GM19328 (cell line): ENCODE results near the gene DUSP22.
"Not testable (repeated sequence)": the region's sequence is repeated elsewhere in the genome, so short reads cannot be mapped to it uniquely, and the experiment has no call there.

Experiments used
- ATAC-seq: cut with Tn5 transposase; IDR thresholded peaks from one replicate; pipeline ENCODE4 v1.9.1; 2021; ENCODE audit warnings: mild to moderate bottlenecking, moderate library complexity; ENCODE audit not compliant: unreplicated experiment

Gene DUSP22

DNA sequence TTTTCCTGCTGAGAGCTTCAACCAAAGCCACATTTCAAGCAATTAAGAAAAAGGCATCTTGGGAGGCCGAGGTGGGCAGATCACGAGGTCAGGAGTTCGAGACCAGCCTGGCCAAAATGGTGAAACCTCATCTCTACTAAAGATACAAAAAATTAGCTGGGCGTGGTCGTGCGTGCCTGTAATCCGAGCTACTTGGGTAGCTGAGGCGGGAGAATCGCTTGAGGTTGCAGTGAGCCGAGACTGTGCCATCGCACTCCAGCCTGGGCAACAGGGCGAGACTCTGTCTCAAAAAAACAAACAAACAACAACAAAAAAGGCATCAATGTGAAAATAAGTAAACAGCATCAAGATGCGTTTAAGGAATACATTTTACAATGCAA is 85.3 kb downstream of the DUSP22 start:
- ATAC-seq = not testable (repeated sequence)

DNA sequence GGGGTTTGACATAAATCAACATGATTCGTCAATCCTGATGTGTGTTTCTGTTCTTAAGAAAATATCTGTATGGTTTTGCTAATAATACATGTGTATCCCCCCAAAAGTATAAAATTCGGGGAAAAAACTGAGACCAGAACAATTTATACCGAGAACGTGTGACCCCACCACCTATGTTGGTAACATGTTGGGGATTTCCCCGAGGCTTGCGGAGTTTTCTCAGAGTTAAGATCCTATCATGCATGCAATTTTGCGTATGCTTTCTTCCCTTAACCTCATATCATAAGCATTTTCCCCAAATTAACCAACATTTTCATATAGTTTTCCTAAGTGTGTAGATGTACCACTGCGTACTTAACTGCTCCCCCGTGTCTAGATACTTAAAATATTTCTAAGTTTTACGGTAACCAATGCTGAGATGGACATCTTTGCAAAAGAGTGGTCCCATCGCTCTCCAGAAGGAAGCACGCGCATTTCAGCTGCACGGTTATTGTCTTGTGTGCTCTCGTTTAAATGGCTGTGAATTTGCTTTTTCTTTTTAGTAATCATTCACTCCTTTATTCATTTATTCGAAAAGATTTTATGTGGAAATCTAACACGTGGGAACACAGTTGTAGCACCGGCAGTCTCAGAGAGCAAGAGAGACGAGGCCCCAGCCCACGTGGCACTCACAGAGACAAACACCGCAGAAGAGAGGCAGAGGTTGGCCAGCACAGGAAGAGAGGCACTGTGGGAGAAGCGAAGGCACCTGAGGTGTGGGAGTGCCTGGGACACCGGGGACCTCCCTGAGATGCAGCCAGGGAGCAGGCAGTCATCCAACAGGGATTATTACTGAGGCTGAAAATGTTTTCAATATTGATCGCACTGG is 86.0 kb downstream of the DUSP22 start:
- ATAC-seq = no peak

DNA sequence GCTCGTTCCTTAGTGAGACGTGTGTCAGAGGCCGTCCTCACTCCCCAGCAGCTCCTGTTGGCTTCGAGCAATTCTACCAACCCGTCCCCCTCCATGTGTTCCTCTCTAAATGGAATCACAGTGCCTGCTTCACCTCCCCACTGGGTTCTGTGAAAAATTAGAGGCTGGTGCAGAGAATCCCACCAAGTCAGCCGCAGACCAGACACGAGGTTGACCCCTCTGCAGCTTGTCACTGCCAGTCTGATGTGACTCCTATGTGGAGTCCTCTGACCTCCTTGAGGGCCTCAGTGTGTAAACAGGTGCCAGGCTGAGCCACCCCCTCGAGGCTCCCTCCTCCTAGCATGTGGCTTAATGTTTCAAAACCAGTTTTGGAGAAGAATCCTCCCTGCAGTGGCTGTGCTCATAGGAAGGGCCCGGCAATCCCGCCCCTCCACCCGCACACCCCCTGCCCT is 86.7 kb downstream of the DUSP22 start:
- no peak for ATAC-seq

DNA sequence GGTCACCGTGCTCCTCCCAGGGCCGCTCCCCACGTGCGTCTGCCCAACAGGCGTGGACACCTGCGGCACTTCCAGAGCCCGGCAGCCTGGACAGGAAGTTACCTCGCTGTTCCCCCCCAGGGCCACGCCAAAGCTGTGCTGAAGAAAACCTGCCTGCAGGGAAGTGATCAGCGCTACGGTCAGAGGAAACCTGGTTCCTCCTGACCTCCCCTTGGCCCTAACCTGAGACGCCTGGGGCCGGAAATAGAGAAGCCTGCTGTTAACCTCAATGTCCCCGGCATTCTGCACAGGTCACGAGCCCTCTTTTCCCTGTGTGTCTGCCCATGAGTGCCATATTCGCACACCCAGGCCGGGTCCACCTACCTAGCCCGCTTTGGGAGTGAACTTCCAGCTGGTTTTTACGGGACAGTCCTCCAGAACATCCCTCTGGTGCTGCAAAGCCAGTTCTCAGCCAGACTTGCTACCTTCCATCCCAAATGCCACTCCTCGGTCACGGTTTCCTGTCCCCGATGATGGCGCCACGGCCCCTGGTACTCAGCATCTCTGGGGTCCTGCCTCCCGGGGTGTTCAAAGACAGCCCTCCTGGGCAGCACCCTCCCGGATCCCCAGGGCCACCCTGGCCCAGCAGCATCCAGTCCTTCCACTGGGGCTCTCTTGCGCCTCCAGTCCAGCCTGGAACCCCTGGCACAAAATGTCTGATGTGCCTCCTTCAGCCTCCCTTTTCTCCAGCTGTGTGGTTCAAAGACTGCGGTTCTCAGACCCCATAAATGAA is 87.3 kb downstream of the DUSP22 start:
- ATAC-seq = no peak

DNA sequence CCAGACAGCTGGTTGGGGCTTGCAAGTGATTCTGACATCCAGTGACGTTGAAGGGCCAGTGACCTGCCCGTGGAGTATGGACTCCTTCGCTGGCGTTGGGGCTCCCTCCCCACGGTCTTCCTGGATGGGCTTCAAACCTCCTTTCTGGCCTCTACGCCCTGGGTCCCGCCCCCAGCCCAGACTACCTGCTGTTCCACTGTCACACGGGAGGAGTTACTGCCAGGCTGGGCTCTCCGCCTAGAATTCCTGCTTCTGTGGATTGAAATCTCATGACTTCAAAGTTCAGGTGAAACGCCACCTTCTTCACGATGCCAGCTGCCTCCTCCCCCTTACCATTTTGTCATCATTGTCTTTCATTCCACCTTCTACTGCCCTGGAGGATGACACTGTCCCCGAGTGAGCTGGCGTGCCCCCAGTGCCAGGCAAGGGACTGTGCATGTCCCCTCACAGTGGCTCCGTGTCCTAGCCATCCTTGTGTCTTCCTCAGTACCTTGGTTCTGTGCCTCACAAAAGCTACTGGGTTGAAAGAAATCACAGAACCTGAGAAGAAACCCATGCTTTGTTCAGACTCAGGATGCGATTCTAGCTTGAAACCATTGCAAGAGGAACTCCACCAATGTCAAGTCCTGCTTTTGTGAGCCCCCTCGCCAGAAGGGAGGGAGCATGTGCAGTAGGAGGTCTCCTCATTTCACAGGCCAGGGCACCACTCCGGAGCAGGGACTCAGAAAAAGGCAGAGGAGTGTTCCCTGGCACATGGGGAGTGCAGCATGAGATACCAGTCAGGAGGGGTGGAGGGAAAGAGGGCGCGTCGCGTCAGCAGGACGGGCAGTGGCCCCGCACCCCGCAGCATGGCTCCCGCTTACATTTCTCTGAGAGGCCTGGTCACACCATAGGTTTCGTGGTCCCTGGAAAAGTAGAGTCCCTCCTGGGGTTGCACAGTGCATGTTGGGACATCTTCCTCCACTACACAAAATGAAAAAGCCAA is 88.2 kb downstream of the DUSP22 start:
- no peak for ATAC-seq

DNA sequence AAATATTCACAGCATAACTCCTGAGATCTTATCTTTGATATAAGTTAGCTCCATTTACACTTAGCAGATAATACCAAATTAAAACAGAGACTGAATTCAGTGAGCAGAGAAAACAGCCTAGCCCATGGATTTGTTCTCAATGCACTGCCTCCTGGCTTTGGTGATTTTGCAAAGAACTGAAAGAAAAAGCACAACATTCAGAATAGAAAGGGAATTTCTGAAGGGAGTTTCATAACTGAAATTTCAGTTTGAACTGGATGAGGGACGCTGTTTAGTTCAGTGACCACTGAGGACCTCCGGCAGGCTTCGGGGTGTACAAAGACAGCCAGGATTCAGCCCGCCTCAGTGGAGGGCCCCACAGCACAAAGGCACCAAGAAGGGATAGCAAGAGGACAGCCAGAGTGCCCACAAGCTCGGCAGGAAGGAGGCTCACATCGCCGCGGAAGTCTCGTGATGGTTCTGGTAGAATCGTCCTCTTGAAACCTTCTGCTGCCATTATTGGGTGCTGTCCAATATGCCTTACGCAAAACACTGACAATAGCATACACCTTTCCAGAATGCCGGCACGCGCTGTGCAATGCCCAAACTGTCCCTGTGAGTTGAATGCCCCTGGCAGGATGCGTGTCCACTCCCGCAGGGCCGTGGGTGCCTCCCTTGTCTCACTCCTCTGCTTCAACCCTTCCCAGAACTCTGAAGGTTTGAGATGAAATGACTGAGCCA is 89.6 kb downstream of the DUSP22 start:
- ATAC-seq = no peak

DNA sequence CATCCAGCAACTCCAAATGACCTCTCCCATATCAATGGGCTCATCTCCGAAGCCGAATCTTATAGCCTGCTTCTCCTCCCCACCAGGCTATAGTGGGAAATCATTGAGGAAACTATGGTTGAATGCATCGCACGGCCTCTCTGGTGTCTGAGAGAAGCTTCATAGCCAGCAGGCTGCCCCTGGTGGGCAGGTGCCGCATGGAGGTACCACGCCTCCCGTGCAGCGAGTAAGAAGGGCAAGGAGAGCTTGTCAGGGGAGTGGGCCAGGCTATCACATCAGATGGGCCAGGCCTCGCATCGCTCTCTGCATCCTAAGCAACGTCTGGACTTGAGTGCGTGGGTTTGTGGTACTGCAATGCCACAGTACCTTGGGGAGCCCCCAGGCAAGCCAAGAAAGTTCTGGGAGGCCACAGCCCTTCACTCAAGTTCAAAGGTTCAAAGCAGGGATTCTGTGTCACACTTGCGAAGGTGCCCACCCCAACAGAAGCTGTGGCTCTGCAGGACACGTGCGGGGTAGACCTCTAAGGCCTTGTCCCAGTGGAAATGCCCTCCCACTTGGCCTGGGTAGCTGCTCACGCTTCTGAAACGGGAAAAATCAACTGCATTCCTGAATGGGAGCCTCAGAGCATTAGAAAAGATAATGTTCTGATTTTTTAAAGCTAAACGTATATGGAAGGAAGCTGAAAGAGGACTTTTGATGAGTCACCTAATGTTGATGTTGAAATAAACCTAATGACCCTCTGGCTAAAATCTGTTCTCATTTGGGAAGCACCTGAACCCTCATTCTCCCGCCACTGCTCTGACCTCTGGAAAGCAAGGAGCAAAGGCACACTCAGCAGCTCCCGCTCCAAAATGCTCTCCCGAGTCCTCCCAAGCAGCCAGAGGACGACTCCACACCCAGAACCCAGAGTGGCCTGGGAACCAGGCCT is 90.9 kb downstream of the DUSP22 start:
- ATAC-seq = no peak

DNA sequence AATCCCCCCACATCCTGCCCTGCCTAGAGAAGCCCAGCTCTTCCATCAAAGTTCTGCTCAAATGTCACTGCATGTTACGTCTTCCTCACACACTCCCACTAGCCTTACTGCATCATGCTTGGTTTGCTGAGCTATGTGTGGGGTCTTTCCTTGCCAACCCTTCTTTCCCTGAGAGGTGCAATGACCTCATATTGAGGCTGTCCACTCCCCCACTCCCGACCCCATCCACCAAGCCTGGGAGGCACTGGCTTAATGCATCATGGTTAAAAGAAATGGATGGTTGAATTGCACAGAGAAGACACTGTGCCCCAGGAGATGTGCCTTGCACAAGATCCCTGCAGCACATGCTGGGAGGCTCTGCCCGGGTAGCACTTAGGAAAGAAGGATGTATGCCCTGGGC is 91.6 kb downstream of the DUSP22 start:
- no peak for ATAC-seq

DNA sequence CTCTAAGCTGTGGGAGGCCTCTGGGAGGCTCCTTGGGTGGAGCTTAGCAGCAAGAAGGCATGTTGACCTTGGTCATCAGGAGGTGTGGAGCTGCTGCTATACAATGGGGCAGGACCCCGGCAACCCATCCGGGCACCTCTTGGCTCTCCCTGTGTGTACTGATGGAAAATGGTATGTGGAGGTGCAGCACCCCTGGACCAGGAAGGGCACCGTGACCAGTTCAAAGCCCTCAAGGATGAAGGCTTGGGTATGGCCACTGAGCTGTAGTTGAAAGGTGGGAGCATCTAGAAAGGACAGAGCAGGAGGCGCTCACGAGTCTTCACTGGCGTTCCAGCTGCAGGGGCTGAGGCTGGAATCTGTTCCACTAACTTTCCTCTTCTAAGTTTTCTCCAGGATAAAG is 92.6 kb downstream of the DUSP22 start:
- ATAC-seq = no peak

DNA sequence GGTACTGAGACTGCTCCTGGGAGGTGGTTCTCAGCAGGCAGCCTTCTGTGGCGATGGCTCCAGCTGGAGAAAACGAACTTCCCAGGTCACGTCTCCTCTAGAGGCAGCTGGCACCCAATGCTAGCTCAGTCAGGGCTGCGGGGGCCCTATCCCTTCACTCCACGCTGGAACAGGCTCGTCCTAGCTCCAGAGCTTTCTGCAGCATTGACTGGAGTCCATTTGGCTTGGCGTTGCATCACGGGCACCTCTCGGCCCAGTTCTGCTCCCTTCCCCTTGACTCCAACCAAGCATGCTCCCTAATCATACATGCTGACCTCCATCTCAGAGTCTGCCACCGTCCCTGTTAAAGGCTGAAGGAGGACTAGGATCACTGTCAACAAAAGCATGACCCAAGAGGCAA is 93.3 kb downstream of the DUSP22 start:
- no peak for ATAC-seq

DNA sequence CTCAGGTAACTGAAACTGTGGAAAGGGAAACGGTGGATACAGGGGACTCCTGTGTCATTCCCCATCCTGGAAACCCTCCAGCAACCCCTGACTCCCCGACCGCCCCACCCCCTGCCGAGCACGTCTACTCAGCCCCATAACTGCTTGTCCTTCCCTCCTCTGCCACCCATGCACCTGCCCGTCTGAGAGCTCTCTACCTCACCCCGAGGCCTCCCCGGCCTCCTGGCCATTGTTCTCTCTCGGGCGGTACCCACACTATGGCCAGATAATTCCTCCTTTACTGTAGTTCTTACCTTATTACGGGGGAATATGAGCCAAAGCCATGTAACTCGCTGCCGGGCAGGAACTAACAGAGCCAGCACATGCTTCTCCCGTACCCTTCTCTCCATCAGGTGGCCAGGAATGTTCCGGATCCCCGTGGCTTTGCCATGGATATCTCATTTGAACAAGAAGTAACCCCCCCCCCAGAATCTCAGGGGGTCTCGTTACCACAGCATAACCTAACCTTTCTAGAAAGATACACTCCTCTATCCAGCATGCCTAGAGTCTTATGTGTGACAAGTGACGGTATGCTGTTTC is 94.5 kb downstream of the DUSP22 start:
- no peak for ATAC-seq

DNA sequence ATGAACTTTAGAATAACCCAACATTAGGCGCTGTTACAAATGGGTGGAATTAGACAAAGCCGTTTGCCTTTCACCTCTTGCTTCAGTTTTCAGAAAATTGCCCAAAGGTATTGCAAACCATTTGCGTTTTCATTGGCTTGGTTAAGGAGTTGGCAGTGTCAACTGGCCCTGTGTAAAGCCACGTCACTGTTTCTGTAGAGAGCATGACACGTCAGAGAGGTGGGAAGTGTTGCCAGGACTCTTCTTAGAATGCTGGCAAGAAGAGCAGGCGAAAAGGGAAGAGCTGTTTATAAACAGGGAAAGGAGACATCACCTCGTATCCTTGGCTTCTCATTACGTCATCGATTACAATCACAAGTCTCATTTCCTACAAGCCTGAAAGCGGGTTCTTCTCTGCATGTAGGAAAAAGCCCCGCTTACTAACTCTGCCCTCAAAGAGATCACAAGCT is 95.0 kb downstream of the DUSP22 start:
- no peak for ATAC-seq

DNA sequence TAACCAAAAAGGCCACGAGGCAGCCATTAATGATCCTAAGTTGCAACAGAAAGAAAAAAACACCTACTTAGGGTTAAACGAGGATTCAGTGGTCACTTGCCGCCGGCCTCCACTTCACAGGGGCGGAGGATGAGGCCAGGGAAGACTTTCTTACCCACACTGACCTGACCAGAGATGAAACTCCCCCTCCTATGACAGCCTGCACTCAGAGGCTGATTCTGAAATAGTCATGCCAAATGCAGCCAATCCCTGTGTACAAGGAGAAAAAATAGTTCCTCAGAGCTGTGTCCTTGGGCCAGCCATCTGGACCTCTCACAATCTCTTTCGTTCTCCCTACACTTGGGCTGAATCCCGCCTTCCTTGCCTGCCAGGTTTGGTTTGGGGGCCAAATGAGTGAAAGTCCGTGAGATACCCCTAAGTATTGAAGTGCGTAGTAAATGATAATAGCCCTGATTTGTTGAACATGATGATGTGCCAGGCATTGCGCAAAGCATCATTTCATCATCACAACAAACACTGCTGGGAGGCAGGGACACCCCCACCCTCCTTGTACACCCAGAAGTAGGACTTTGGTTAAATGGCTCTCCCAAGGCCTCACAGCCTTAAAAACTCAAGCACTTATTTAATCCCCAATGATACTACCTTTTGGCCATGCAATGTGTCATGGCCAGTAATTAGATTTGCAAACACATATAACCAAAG is 96.1 kb downstream of the DUSP22 start:
- ATAC-seq = no peak

DNA sequence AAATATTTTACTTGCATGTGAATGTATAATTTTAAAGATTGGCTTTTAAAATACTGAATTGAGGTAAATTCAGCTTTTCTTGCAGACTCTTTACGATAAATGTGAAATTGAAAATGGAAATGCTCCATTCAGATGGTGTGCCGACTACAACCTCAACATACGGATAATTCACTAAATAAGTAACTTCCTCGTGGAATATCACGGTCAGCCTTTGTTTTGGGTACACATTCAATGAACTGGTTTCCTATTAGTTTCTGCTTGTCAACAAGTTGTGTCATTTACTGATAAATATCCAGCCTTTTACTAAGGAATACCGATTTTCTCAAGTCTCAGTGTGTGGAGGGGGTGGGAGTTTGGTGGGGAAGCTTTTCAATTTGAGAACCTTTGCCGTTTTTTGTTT is 96.9 kb downstream of the DUSP22 start:
- no peak for ATAC-seq

DNA sequence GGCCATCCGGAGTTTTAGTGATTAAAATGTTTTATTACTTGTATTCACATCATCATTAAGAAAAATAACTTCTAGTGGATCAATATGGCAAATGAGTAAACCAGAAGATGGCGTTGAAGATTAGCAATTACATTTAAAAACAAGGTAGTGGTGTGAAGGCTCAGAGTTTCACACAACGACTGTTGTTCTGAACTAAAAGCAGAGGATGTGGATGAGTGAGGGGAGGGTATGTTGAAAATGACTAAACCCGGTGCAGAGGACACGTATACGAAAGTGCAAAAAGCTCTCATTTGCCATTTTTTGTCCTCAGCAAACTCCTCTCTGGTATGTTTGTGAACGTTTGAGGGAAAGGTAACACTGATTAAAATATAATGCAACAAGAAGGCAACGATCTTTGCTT is 97.3 kb downstream of the DUSP22 start:
- no peak for ATAC-seq

DNA sequence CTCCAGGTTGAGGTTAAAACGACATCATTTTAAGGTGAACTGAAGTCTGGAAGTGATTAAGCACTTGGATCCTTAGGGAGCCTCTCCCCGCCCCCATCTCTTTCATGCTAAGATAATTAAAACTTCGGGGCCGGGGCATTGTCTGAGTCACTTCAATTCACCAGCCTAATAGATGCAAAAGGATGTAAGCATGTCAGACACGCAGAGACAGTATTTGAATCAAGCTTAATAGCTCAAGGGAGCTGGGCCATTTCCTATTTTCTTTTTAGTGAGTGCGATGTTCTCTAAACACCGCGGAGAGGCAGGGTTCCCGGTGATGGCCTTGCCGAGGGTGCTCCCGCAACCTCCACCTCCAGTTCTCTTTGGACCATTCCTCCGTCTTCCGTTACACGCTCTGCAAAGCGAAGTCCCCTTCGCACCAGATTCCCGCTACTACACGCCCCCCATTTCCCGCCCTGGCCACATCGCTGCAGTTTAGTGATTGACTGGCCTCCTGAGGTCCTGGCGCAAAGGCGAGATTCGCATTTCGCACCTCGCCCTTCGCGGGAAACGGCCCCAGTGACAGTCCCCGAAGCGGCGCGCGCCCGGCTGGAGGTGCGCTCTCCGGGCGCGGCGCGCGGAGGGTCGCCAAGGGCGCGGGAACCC is 98.7 kb downstream of the DUSP22 start:
- peak; percentile 14 for ATAC-seq

DNA sequence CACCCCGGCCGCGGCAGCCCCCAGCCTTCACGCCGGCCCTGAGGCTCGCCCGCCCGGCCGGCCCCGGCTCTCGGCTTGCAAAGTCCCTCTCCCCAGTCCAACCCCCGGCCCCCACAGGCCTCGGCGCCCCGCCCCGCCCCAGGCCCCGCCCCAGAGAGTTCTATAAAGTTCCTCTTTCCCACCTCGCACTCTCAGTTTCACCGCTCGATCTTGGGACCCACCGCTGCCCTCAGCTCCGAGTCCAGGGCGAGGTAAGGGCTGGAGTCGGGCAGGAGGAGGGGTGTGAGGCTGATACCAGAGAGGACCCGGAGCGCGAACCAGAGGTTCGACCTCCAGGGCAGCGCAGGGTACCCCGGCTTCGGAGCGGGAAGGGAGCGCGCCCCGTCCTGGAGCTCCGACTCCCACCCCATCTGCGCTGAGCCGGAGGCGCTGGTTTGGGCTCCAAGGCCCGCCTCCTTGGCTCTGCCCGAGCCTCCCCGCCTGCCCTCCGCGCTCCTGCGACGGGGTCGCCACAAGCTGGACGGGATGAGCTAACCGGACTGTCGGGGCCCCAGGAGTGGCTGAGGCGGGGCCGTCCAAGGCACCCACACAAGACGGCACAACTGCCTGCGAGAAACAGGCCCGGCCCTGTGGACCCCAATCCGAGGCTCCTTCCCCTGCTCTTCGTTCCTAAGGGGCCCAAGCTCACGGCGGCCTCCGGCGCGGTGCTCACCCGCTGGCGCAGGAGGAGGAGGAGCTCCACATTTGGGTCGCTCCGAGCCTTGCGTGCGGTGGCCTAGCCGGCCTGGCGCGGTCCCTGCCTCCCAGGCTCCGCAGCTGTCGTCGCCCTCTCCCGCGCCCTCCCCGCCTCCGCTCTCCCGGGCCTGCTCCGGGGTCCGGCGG is 99.5 kb downstream of the DUSP22 start, which contains the start of gene IRF4:
Gene IRF4, plus strand, starts transcription at position 194 of the 882 bp plus-strand sequence. CDS start 1,401 bp downstream, outside the sequence.
- peak; percentile 46 for ATAC-seq
